Epithelial cell of umbilical artery (primary cell): ENCODE results near the gene YWHAB. TPM values are rescaled to one million over a fixed set of nuclear protein-coding genes. Genes with fewer than 3 reads are reported as not detected.

ENCODE experiments used
- total RNA-seq: library from RNA; depleted of rRNA; stranded (reverse); fragments of >200 nt; gene quantifications from 2 replicates; pipeline ENCODE4 v1.2.3, GENCODE V29; 2014

YWHAB gene
- total RNA-seq: 125 and 134 TPM in 2 replicates

GRCh38 chr20:44885392-44886265, at the start of gene YWHAB:
YWHAB (plus strand) TSS chr20:44885705; CDS start chr20:44901534, 15,829 bp downstream.

DNA sequence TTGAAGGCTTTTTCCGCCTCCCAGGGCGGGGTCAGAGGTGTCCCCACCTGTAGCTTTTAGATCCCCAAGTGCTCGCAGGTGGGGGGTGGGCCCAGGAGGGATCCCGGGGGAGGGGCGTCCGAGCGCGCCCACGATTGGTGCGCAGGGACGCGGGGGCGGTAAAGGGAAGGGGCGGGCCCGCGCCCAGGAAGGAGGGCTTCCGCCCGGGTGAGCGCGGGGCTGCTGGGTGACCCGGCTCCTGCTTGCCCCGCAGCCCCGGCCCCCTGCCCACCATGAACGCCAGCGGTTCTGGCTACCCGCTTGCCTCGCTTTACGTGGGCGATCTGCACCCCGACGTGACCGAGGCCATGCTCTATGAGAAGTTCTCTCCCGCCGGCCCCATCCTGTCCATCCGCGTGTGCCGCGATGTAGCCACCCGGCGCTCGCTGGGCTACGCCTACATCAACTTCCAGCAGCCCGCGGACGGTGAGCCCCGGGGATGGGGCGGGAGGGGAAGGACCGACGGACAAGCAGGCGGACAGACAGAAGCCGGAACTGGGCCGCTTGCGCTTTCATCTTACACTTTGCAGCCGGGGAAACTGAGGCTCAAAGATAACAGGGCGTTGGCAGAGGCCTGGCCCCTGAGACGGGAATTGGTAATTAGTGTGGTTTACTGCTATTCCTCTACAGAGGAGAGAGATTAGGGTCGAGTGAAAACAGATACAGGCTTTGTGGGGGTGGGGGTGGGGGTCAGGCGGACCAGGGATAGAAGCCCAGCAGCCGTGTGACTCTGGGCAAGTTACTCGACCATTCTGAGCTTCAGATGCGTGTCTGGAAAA, 24.6 kb downstream of the YWHAB start, which contains the start of gene PABPC1L:
Gene PABPC1L, plus strand, starts transcription at position 189 of the 818 bp plus-strand sequence. Its CDS starts 84 bp downstream, at position 273.

Other genes with a start within 250 kb of the YWHAB start
- 44.1 and 49.4 TPM in 2 replicates for gene ADA, start 234.0 kb upstream of the YWHAB start, total RNA-seq
- not detected in 2 replicates for gene CCN5, start 170.3 kb upstream of the YWHAB start, total RNA-seq
- under 0.01 TPM in 1 of 2 replicates, not detected in the other for gene KCNK15, start 139.8 kb upstream of the YWHAB start, total RNA-seq
- not detected in 2 replicates for gene RIMS4, start 75.2 kb upstream of the YWHAB start, total RNA-seq
- 2.6 and 2.9 TPM in 2 replicates for gene PABPC1L, start 24.4 kb downstream of the YWHAB start, total RNA-seq
- gene TOMM34, start 74.7 kb downstream of the YWHAB start, total RNA-seq: 21.4 and 26.3 TPM in 2 replicates
- gene STK4, start 80.8 kb downstream of the YWHAB start, total RNA-seq: 24.0 and 34.8 TPM in 2 replicates
- gene KCNS1, start 215.4 kb downstream of the YWHAB start, total RNA-seq: 0.61 and 0.65 TPM in 2 replicates
- not detected in 2 replicates for gene WFDC5, start 229.5 kb downstream of the YWHAB start, total RNA-seq
- gene WFDC12, start 238.8 kb downstream of the YWHAB start, total RNA-seq: not detected in 2 replicates